DMS79 (cell line): ENCODE results near the gene SAMHD1.
"Not testable (repeated sequence)": the region's sequence is repeated elsewhere in the genome, so short reads cannot be mapped to it uniquely, and the experiment has no call there.

Experiments used
- DNase-seq: peaks from one replicate; lab custom pipeline; 2025; lab: John Stamatoyannopoulos, UW

Gene SAMHD1

GRCh38 chr20:36854348-36855240 is 96.9 kb downstream of the SAMHD1 start:
- DNase-seq: no peak

- DNase-seq: no peak
These were observed 99.3 kb downstream of the SAMHD1 start for GRCh38 chr20:36852187-36852586.

GRCh38 chr20:36851490-36851889 is 100.0 kb downstream of the SAMHD1 start:
- no peak for DNase-seq

DNA sequence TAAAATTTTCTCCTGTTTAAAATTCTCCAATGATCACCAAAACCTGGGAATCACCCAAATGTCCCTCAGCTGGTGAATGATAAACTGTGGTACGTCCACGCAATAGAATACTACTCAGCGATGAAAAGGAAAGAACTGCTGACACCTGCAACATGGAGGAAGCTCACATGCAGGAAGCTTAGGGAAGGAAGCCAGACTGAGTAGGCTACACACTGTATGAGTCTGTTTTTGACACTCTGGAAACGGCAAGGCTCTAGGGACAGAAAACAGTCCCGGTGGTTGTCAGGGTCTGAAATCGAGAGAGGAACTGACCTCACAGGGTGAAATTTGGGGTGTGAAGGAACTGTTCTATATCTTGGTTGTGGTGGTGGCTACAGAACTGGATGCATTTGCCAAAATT is 100.7 kb downstream of the SAMHD1 start:
- no peak for DNase-seq

- DNase-seq: no peak
These were observed 102.0 kb downstream of the SAMHD1 start for GRCh38 chr20:36849333-36850065.

- DNase-seq: no peak
These were observed 102.8 kb downstream of the SAMHD1 start for GRCh38 chr20:36848677-36849076.

DNA sequence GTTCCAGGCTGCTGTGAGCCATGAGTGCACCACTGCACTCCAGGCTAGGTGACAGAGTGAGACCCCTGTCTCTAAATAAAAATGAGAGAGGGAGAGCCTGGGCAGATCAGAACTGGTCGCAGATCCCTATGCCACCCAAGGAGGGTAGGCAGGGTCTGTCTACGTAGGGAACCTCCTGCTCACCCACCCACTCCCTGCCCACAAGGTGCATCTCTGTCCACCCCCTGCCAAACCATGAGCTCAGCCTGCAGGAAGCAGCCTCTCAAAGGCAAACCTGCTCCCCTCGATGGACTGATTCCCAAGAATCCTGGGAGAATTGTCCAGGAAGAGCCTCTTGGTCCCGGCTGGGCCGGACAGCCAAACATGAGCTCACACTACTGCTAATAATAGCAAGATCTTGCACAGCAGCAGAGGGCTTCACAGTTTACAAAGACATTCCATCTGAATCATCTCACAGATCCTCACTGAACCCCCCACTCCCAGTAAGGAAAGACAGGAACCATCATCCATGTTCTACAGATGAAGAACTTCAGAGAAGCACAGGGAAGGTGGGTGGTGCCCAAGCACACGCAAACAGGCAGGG is 103.3 kb downstream of the SAMHD1 start:
- DNase-seq: no peak

GRCh38 chr20:36847710-36848040 is 103.8 kb downstream of the SAMHD1 start:
- no peak for DNase-seq

DNA sequence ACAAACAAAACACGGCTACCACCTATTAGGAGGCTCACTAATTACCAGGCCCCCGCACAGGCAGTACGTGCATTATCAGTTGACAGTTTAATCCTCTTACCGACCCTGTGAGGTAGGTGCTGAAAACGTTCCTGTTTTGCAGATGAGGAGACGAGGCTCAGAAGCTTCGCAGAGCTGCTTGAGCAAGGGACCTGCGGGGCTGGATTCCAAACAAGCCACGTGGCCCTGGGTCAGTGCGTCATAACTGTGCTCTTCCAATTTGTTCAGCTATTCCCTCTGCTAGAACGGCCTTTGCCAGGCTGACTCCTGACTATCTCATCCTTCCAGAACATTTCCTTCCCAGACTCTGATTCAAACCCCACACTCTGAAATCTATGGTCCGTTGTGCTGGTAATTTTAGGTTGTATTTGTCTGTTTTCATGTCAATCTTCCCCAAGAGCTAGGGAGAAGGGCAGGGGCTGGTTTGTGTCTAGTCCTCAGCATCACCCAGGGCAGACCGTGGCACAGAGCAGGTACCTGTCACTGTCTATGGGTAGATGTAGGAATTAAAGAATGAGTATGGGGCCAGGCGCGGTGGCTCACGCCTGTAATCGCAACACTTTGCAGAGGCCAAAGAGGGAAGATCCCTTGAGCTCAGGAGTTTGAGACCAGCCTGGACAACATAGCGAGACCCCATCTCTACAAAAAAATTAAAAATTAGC is 104.3 kb downstream of the SAMHD1 start:
- DNase-seq: no peak

- DNase-seq: no peak
These were observed 106.1 kb downstream of the SAMHD1 start for GRCh38 chr20:36845288-36845971.

DNA sequence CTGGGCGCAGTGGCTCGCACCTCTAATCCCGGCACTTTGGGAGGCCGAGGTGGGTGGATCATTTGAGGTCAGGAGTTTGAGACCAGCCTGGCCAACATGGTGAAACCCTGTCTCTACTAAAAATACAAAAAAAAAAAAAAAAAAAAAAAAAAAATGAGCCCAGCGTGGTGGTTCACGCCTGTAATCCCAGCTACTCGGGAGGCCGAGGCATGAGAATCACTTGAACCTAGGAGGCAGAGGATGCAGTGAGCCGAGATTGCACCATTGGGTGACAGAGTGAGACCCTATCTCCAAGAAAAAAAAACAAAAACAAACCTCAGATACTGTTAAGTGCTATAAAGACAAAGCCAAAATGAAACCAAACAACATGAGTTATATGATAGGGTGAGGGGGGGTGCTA is 110.5 kb downstream of the SAMHD1 start:
- DNase-seq: not testable (repeated sequence)
